COLO668 (cell line): ENCODE measurements around the gene PGAM4.
"Not testable (repeated sequence)": the region's sequence is repeated elsewhere in the genome, so short reads cannot be mapped to it uniquely, and the experiment has no call there.

Source experiments
- DNase-seq: peaks from one replicate; lab custom pipeline; 2025; ENCODE audit not compliant: unreplicated experiment; lab: John Stamatoyannopoulos, UW

PGAM4 gene

GRCh38 chrX:77969538-77969937, at the start of gene PGAM4:
Gene PGAM4, minus strand, starts transcription at chrX:77969638. Its CDS starts 0 bp downstream, at chrX:77969638.
- DNase-seq = no peak

GRCh38 chrX:78011846-78012245, 42.4 kb upstream of the PGAM4 start:
- no peak for DNase-seq

GRCh38 chrX:77979870-77980269, 10.4 kb upstream of the PGAM4 start:
- no peak for DNase-seq

- no peak for DNase-seq
Observed at GRCh38 chrX:77977518-77977917, 8.1 kb upstream of the PGAM4 start.

GRCh38 chrX:77977095-77977494, 7.7 kb upstream of the PGAM4 start:
- no peak for DNase-seq

- DNase-seq = no peak
Observed at GRCh38 chrX:77975755-77976154, 6.3 kb upstream of the PGAM4 start.

- DNase-seq = no peak
Observed at GRCh38 chrX:77967631-77968030, 1.8 kb downstream of the PGAM4 start.

- DNase-seq = no peak
Observed at GRCh38 chrX:77966361-77966760, 3.1 kb downstream of the PGAM4 start.

GRCh38 chrX:77962068-77962902, 7.2 kb downstream of the PGAM4 start:
- no peak for DNase-seq

GRCh38 chrX:77961063-77961462, 8.4 kb downstream of the PGAM4 start:
- DNase-seq = no peak

- DNase-seq = no peak
Observed at GRCh38 chrX:77960567-77960966, 8.9 kb downstream of the PGAM4 start.

GRCh38 chrX:77953708-77954107, 15.7 kb downstream of the PGAM4 start:
- no peak for DNase-seq

GRCh38 chrX:77953302-77953701, 16.1 kb downstream of the PGAM4 start:
- no peak for DNase-seq

GRCh38 chrX:77952173-77952572, 17.3 kb downstream of the PGAM4 start:
- DNase-seq = no peak

- DNase-seq = no peak
Observed at GRCh38 chrX:77949840-77950239, 19.6 kb downstream of the PGAM4 start.

- DNase-seq = no peak
Observed at GRCh38 chrX:77946571-77946970, 22.9 kb downstream of the PGAM4 start.

GRCh38 chrX:77945910-77946545, 23.4 kb downstream of the PGAM4 start:
- DNase-seq = no peak

- not testable (repeated sequence) for DNase-seq
Observed at GRCh38 chrX:77945031-77945430, 24.4 kb downstream of the PGAM4 start.

GRCh38 chrX:77938083-77938680, 31.3 kb downstream of the PGAM4 start:
- DNase-seq = no peak

GRCh38 chrX:77937291-77937690, 32.1 kb downstream of the PGAM4 start:
- DNase-seq = no peak

- no peak for DNase-seq
Observed at GRCh38 chrX:77936299-77936698, 33.1 kb downstream of the PGAM4 start.

GRCh38 chrX:77935886-77936285, 33.6 kb downstream of the PGAM4 start:
- no peak for DNase-seq
